GM12891 (cell line): ENCODE measurements around the gene MICALL2.

Experiments
- PAX5 ChIP-seq: IDR thresholded peaks from 2 replicates; pipeline ENCODE4 v1.6.1; 2011; ENCODE audit warnings: low read length, moderate library complexity, mild to moderate bottlenecking; ENCODE audit not compliant: insufficient read depth, severe bottlenecking
- POLR2A ChIP-seq: IDR thresholded peaks from 2 replicates; pipeline ENCODE4 v1.6.1; 2011; ENCODE audit warnings: low read depth, low read length, control low read depth
- POLR2AphosphoS5 ChIP-seq: IDR thresholded peaks from 2 replicates; pipeline ENCODE4 v1.6.1; 2011; ENCODE audit warnings: low read depth, low read length, control low read depth
- POU2F2 ChIP-seq: IDR thresholded peaks from 2 replicates; pipeline ENCODE4 v1.6.1; 2011; ENCODE audit warnings: low read depth, mild to moderate bottlenecking, control low read depth, low read length, moderate library complexity
- SPI1 ChIP-seq: IDR thresholded peaks from 2 replicates; pipeline ENCODE4 v1.6.1; 2011; ENCODE audit warnings: low read depth, low read length, control low read depth
- TAF1 ChIP-seq: IDR thresholded peaks from 2 replicates; pipeline ENCODE4 v1.6.1; 2011; ENCODE audit warnings: low read depth, low read length, control low read depth

DNA sequence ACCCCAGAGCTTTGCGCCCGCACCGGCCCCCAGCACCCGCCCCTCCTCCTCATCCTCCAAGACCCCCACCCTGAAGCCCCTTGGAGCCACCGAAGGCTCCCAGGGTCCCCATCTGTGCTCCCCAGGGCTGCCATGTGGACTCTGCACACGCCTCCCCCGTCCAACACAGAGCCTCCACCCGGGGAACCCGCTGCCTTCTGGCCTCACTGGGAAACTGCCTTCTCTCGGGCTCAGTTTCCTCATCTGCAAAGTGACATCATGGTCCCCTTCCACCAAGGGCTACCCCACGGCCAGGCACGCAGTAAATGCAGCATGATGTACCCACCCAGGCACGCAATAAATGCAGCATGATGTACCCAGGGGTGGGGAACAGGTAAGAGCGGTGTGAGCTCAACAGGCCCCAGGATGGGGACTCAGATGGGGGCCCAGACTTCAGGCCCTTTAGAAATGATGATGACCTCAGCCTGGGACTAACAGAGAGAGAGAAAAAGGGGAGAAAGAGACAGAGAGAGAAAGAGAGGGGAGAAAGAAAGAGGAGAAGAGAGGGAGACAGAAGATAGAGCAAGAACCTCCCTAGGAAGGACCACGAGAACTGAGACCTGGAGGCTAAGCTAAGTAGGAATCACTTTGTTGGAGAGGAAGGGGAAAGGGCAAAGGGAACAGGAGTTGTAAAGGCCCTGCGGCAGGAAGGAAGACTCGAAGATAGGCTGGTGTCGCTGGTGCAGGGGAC, 2.5 kb upstream of the MICALL2 start:
- TF ChIP-seq POLR2A (no peak), POLR2AphosphoS5 (no peak), TAF1 (no peak), SPI1 (no peak), PAX5 (no peak), POU2F2 (no peak)
